ENCODE data around the gene ARID4A. TPM values are rescaled to one million over a fixed set of nuclear protein-coding genes. Genes with fewer than 3 reads are reported as not detected.

Gene ARID4A
- total and polyA plus RNA-seq, 2 of the 13 experiments (the other 11 are each of a cell fraction or from before 2014, with no cell fraction given): 7.2 to 9.7 TPM

GRCh38 chr14:58395812-58396788 lies 97.7 kb downstream of the ARID4A start, which contains the start of gene TOMM20L (continued):
- TF ChIP-seq ZNF18 (CRISPR knock-in tag; IDR thresholded peaks at IDR 0.05; ENCODE audit: insufficient replicate concordance): no peak
- no peak for TF ChIP-seq SKIL (CRISPR knock-in tag; IDR thresholded peaks at IDR 0.05; ENCODE audit: borderline replicate concordance)
- no peak for TF ChIP-seq ATM (IDR thresholded peaks at IDR 0.05; ENCODE audit: borderline replicate concordance)
- TF ChIP-seq RORA (CRISPR knock-in tag; IDR thresholded peaks at IDR 0.05): no peak
- TF ChIP-seq ZNF768 (CRISPR knock-in tag; IDR thresholded peaks at IDR 0.05): peak; percentile 84; the same call in 1 of the 2 replicates
- TF ChIP-seq, protein P1, sequence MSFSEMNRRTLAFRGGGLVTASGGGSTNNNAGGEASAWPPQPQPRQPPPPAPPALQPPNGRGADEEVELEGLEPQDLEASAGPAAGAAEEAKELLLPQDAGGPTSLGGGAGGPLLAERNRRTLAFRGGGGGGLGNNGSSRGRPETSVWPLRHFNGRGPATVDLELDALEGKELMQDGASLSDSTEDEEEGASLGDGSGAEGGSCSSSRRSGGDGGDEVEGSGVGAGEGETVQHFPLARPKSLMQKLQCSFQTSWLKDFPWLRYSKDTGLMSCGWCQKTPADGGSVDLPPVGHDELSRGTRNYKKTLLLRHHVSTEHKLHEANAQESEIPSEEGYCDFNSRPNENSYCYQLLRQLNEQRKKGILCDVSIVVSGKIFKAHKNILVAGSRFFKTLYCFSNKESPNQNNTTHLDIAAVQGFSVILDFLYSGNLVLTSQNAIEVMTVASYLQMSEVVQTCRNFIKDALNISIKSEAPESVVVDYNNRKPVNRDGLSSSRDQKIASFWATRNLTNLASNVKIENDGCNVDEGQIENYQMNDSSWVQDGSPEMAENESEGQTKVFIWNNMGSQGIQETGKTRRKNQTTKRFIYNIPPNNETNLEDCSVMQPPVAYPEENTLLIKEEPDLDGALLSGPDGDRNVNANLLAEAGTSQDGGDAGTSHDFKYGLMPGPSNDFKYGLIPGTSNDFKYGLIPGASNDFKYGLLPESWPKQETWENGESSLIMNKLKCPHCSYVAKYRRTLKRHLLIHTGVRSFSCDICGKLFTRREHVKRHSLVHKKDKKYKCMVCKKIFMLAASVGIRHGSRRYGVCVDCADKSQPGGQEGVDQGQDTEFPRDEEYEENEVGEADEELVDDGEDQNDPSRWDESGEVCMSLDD (CRISPR knock-in tag; IDR thresholded peaks at IDR 0.05; ENCODE audit: borderline replicate concordance): 0 out of 2 replicates have a peak, but pooled peaks have one; percentile 40
- TF ChIP-seq, protein P2, sequence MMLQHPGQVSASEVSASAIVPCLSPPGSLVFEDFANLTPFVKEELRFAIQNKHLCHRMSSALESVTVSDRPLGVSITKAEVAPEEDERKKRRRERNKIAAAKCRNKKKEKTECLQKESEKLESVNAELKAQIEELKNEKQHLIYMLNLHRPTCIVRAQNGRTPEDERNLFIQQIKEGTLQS (CRISPR knock-in tag; IDR thresholded peaks at IDR 0.05): no peak
- TF ChIP-seq ZNF101 (CRISPR knock-in tag; IDR thresholded peaks at IDR 0.05; ENCODE audit: borderline replicate concordance, low read depth): peak; percentile 90; the same call in 1 of the 2 replicates
- no peak for TF ChIP-seq PCBP2 (optimal IDR thresholded peaks at IDR 0.05; ENCODE audit: low read depth, low read length, poor library complexity, severe bottlenecking)
- no peak for TF ChIP-seq SIX4 (CRISPR knock-in tag; IDR thresholded peaks at IDR 0.05)
- peak; percentile 40; the same call in 1 of the 2 replicates for TF ChIP-seq EED (CRISPR knock-in tag; IDR thresholded peaks at IDR 0.05)
- TF ChIP-seq ZNF343 (CRISPR knock-in tag; IDR thresholded peaks at IDR 0.05): peak; percentile 92
- no peak for TF ChIP-seq U2AF2 (IDR thresholded peaks at IDR 0.05; ENCODE audit: low read depth, low read length)
- no peak for TF ChIP-seq PAWR (CRISPR knock-in tag; IDR thresholded peaks at IDR 0.05; ENCODE audit: borderline replicate concordance)
- 0 out of 2 replicates have a peak, but pooled peaks have one; percentile 47 for TF ChIP-seq KDM1A (CRISPR knock-in tag; IDR thresholded peaks at IDR 0.05)
- no peak for TF ChIP-seq ZNF614 (CRISPR knock-in tag; IDR thresholded peaks at IDR 0.05; ENCODE audit: borderline replicate concordance)
- TF ChIP-seq TBX2 (CRISPR knock-in tag; IDR thresholded peaks at IDR 0.05; ENCODE audit: borderline replicate concordance): no peak; the same call in 1 of the 2 replicates
- TF ChIP-seq ZNF788 (CRISPR knock-in tag; IDR thresholded peaks at IDR 0.05; ENCODE audit: borderline replicate concordance): no peak

Data from HepG2 (cell line).